HCT116 (cell line): Measurements from ENCODE around the gene LILRB3.

Source experiments
- CBX3 ChIP-seq: IDR thresholded peaks from 2 replicates; pipeline ENCODE4 v1.6.1; 2012; ENCODE audit warnings: low read depth
- CTCF ChIP-seq, 3 experiments: fragments of 200-600 bp in 1 of 3; sonication (generic) in 1 of 3; IDR thresholded peaks in 2 of 3; conservative IDR thresholded peaks in 1 of 3; 2 replicates each; pipeline ENCODE4 v1.5.1; 2012 to 2017; ENCODE audit warnings: low read depth in 2 of 3, low read length in 2 of 3, antibody characterized with exemption in 1 of 3, borderline replicate concordance in 1 of 3, control low read depth in 1 of 3, mild to moderate bottlenecking in 1 of 3, mixed read lengths in 1 of 3, mixed run types in 1 of 3, moderate library complexity in 1 of 3; ENCODE audit not compliant: insufficient read depth in 1 of 3
- EGR1 ChIP-seq: IDR thresholded peaks from 2 replicates; pipeline ENCODE4 v1.6.1; 2012; ENCODE audit warnings: low read depth
- EZH2 ChIP-seq: fragments of 200-600 bp; sonication (generic); IDR thresholded peaks from 2 replicates; pipeline ENCODE4 v1.6.1; 2017; ENCODE audit warnings: antibody characterized with exemption, mixed run types
- POLR2A ChIP-seq: IDR thresholded peaks from 2 replicates; pipeline ENCODE4 v1.7.0; 2011; ENCODE audit warnings: borderline replicate concordance; ENCODE audit not compliant: insufficient read depth, insufficient read length; ENCODE audit errors: extremely low read depth
- POLR2AphosphoS5 ChIP-seq: IDR thresholded peaks from 2 replicates; pipeline ENCODE4 v1.6.1; 2011; ENCODE audit warnings: mild to moderate bottlenecking, low read depth, low read length, moderate library complexity
- REST ChIP-seq: IDR thresholded peaks from 2 replicates; pipeline ENCODE4 v1.6.1; 2012; ENCODE audit warnings: low read depth
- YY1 ChIP-seq: IDR thresholded peaks from 2 replicates; pipeline ENCODE4 v1.6.1; 2011; ENCODE audit warnings: low read length, low read depth, moderate library complexity, mild to moderate bottlenecking; ENCODE audit not compliant: insufficient replicate concordance; ENCODE audit errors: extremely low read depth
- ZBTB33 ChIP-seq: IDR thresholded peaks from 2 replicates; pipeline ENCODE4 v1.6.1; 2011; ENCODE audit warnings: mild to moderate bottlenecking, low read length, moderate library complexity; ENCODE audit not compliant: insufficient replicate concordance; ENCODE audit errors: extremely low read depth
- ZFX ChIP-seq: fragments of 450-650 bp; IDR thresholded peaks from 2 replicates; pipeline ENCODE4 v1.6.1; 2017

- TF ChIP-seq CTCF (IDR thresholded peaks at IDR 0.05 in 2 of 3, conservative IDR thresholded peaks at IDR 0.05 in 1 of 3; ENCODE audit: borderline replicate concordance in 1 of 3, insufficient read depth in 1 of 3, low read depth in 2 of 3, low read length in 2 of 3) (no peak), ZBTB33 (no peak), EZH2 (no peak), POLR2A (no peak), REST (no peak), CBX3 (no peak), YY1 (no peak), EGR1 (no peak), ZFX (no peak), POLR2AphosphoS5 (no peak)
Observed at GRCh38 chr19:54196536-54196935, 26.3 kb downstream of the LILRB3 start.
